ENCODE results near the gene STK11.

Gene STK11

DNA sequence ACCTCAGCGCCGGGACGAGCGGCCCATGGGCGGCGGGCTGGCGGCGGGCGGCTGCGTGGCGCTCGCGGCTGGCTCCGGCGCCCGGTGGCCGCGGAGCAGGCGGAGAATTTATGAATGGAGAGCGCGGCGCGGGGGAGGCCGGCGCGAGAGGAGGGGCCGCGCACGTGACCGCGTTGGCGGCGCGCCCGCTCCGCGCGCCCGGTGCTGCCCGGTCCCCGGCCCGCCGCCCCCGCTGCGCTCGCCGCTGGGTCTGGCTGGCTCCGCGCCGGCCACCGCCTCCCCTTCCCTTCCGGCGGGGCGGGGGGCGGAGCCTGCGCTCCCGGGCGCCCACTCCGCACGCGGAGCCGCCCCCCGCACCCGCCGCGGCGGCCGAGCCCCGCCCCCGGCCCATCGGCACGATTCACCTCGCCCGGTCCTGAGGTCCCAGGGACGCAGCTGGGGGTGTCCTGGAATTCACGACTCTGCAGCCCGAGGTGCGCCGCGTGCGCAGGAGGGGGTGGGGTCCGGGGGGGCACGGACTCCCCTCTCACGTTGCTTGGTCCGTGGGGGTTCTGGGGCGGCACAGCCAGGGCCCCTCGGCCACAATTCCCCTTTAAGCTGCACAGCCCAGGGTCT lies 32.3 kb downstream of the STK11 start, which contains the start of gene CBARP:
CBARP (minus strand) TSS at position 252 of the 615 bp plus-strand sequence. CDS start 1,905 bp downstream, outside the sequence.
- peak; percentile 56 for DNase-seq (ENCODE audit: extremely low spot score)
- ChIA-PET CTCF (interaction anchor here (1.7 kb wide), 1 partner anchor 125 kb away, joined by 6 read pairs; no protein-coding TSS in a partner anchor), POLR2A (interaction anchor here (2.0 to 10.1 kb wide), 2 partner anchors 15 to 29 kb away, joined by 8 to 375 read pairs; partner anchors contain the start of gene CIRBP)
- TF ChIP-seq NFRKB (IDR thresholded peaks at IDR 0.05), result no peak
- 0 out of 2 replicates have a peak, but pooled peaks have one; percentile 22 for TF ChIP-seq ARNT (IDR thresholded peaks at IDR 0.05)

DNA sequence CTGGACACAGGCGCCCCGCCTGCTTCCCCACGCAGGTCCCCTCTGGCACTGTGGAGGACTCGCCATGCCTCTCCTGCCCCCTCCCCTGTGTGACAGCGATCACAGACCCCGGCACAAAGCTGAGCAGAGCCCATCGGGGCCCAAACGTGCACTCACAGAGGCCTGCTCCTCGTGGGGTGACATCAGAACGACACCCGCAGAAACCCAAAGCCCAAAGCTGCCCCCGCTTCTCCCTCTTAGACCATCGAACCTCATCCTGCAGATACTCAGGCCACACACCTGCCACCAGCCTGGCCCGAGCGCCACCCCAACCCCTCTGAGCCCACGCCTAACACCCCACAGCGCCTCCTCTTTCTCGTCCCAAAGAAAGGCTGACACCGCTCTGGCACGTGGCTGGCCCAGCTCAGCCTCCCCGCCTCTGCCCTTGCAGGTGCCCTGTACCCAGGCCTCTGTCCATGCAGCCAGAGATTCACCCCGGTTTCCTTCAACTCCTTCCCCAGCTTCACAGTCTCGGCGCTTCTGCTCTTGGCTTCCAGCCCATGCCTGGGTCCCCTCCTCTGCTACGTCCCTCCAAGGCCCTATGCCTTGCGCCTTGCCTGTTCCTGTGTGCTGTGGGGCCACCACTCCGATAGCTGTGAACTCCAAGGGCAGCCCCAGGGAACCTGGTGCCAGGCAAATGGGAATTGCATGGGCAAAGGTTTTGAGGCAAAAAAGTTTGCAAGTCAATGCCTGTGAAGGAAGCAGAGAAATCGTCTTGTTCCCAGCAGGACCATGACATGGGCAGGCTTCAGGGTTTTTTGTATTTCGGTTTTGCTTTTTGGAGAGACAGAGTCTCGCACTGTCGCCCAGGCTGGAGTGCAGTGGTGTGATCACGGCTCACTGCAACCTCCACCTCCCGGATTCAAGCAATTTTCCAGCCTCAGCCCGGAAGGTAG lies 33.1 kb downstream of the STK11 start:
- ChIA-PET POLR2A (interaction anchor here (2.0 to 10.1 kb wide), 2 partner anchors 16 to 28 kb away, joined by 8 to 375 read pairs; partner anchors contain the start of gene CIRBP), CTCF (interaction anchor here (0.6 to 1.7 kb wide), 2 partner anchors 110 to 125 kb away, joined by 4 to 6 read pairs; no protein-coding TSS in a partner anchor)
- DNase-seq (ENCODE audit: extremely low spot score), result no peak
- no peak for TF ChIP-seq NFRKB (IDR thresholded peaks at IDR 0.05)
- TF ChIP-seq CTBP1 (IDR thresholded peaks at IDR 0.05; ENCODE audit: borderline replicate concordance), result no peak
- TF ChIP-seq ARNT (IDR thresholded peaks at IDR 0.05), result no peak
- no peak for TF ChIP-seq TARDBP (IDR thresholded peaks at IDR 0.05)
- no peak for TF ChIP-seq ELF4 (IDR thresholded peaks at IDR 0.05)
- no peak for TF ChIP-seq HDGF (IDR thresholded peaks at IDR 0.05; ENCODE audit: borderline replicate concordance)
- no peak for TF ChIP-seq LEF1 (IDR thresholded peaks at IDR 0.05; ENCODE audit: borderline replicate concordance)
- TF ChIP-seq FOXK2 (IDR thresholded peaks at IDR 0.05), result no peak
- TF ChIP-seq ZNF384 (IDR thresholded peaks at IDR 0.05), result no peak
- TF ChIP-seq, protein P1, sequence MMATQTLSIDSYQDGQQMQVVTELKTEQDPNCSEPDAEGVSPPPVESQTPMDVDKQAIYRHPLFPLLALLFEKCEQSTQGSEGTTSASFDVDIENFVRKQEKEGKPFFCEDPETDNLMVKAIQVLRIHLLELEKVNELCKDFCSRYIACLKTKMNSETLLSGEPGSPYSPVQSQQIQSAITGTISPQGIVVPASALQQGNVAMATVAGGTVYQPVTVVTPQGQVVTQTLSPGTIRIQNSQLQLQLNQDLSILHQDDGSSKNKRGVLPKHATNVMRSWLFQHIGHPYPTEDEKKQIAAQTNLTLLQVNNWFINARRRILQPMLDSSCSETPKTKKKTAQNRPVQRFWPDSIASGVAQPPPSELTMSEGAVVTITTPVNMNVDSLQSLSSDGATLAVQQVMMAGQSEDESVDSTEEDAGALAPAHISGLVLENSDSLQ (IDR thresholded peaks at IDR 0.05), result no peak
- no peak for TF ChIP-seq FOXM1 (IDR thresholded peaks at IDR 0.05; ENCODE audit: borderline replicate concordance)
- TF ChIP-seq L3MBTL2 (conservative IDR thresholded peaks at IDR 0.05), result no peak

DNA sequence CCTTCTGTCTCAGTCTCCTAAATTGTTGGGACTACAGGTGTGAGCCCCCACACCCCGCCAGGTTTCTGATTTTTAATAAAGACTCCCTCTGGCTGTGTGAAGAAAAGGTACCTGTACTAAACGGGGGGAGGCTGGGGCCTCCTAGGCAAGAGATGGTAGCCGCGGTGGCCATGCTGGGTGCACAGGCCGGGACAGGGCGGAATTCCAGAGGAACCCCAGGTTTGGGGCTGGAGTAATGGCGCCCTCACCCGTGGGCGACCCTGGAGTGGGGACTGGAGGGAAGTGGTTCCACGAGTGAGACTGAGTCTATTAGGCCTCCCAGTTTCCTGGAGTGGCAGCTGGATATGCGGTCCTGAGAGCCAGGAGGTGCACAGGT lies 33.8 kb downstream of the STK11 start:
- ChIA-PET CTCF (interaction anchor here (1.7 kb wide), 1 partner anchor 126 kb away, joined by 6 read pairs; no protein-coding TSS in a partner anchor), POLR2A (interaction anchor here (1.1 to 10.1 kb wide), 3 partner anchors 17 to 27 kb away, joined by 3 to 375 read pairs (median 8); partner anchors contain the start of gene CIRBP)
- no peak for DNase-seq (ENCODE audit: extremely low spot score)
- TF ChIP-seq NFRKB (IDR thresholded peaks at IDR 0.05) (no peak), SP1 (IDR thresholded peaks at IDR 0.05) (no peak), LEF1 (IDR thresholded peaks at IDR 0.05; ENCODE audit: borderline replicate concordance) (no peak), CTBP1 (IDR thresholded peaks at IDR 0.05; ENCODE audit: borderline replicate concordance) (no peak), HDGF (IDR thresholded peaks at IDR 0.05; ENCODE audit: borderline replicate concordance) (no peak), ZNF384 (IDR thresholded peaks at IDR 0.05) (no peak), FOXM1 (IDR thresholded peaks at IDR 0.05; ENCODE audit: borderline replicate concordance) (no peak), SUZ12 (IDR thresholded peaks at IDR 0.05) (no peak), L3MBTL2 (conservative IDR thresholded peaks at IDR 0.05) (no peak), ELF4 (IDR thresholded peaks at IDR 0.05) (no peak), FOXK2 (IDR thresholded peaks at IDR 0.05) (no peak), BHLHE40 (IDR thresholded peaks at IDR 0.05; ENCODE audit: borderline replicate concordance) (no peak), TARDBP (IDR thresholded peaks at IDR 0.05) (no peak), FOXA1 (IDR thresholded peaks at IDR 0.05) (no peak), ARNT (IDR thresholded peaks at IDR 0.05) (no peak)
- TF ChIP-seq, protein P1 (IDR thresholded peaks at IDR 0.05), result no peak

DNA sequence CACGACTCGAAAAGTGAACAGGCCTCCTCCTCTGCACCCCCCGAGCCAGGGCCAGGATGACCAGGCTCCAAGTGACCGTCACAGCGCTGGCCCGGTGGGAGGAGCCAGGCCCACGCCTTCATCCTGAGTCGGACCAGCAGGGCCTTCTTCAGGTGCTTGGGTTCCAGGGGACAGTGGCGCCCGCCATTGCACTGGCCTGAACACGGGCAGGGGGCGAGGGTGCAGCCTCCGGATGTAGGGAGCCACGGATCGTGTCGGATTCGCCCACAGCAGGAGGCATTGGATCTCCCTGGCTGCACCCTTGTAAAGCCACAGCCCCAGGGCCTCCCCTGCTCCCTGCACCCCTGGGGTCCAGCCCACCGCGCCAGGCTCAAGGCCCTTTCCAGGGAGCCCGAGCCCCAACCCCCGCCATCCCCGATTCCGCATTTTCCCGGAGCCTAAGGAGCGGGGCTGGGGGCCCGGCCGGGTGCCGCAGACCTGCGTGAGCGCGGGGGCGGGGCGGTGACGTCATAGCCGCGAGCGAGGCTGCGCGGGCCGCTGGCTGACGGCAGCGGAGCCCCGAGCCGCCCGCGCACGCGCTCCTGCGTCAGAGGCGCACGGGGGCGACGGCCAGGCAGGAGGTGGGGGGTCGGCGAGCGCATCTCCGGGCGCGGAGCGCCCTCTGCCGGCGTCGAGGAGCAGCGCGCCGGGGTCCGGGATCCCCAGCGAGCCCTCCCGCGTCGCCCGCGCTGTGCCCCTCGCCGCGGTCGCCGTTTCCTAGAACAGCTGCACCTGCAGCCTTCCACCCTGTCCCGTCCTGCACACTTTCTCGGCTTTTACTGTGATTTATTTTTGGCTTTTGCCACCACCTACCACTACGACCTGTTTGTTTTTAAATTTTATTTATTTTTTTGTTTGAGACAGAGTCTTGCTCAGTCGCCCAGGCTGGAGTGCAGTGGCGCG lies 34.5 kb downstream of the STK11 start:
- TF ChIP-seq SUZ12 (IDR thresholded peaks at IDR 0.05), result no peak
- TF ChIP-seq FOXA1 (IDR thresholded peaks at IDR 0.05), result no peak
- no peak for TF ChIP-seq NFRKB (IDR thresholded peaks at IDR 0.05)
- TF ChIP-seq FOXM1 (IDR thresholded peaks at IDR 0.05; ENCODE audit: borderline replicate concordance), result peak; percentile 85; the same call in 1 of the 2 replicates
- peak; percentile 92 for TF ChIP-seq LEF1 (IDR thresholded peaks at IDR 0.05; ENCODE audit: borderline replicate concordance)
- peak; percentile 84 for TF ChIP-seq ARNT (IDR thresholded peaks at IDR 0.05)
- CTCF ChIA-PET, result interaction anchor here (0.5 to 1.7 kb wide), 3 partner anchors 19 to 397 kb away, joined by 5 to 6 read pairs (median 6); no protein-coding TSS in a partner anchor
- DNase-seq (ENCODE audit: extremely low spot score), result peak; percentile 97
- POLR2A ChIA-PET, result interaction anchor here (1.1 to 10.1 kb wide), 4 partner anchors 17 to 31 kb away, joined by 3 to 375 read pairs (median 6); partner anchors contain the start of gene CIRBP

DNA sequence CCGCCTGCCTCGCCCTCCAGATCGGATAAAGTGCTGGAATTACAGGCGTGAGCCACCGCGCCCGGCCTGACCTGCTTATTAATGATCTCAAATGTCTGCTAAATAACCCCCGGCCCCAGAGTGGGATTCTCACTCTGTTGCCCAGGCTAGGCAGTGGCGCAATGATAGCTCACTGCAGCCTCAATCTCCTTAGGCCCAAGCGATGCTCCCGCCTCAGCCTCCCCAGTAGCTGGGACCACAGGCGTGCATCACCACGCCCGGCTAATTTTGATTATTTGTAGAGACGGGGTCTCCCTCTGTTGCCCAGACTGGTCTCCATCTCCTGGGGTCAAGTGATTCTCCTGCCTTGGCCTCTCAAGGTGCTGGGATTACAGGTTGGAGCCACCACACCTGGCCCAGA lies 35.3 kb downstream of the STK11 start:
- no peak for DNase-seq (ENCODE audit: extremely low spot score)
- TF ChIP-seq SUZ12 (IDR thresholded peaks at IDR 0.05), result no peak
- no peak for TF ChIP-seq ARNT (IDR thresholded peaks at IDR 0.05)
- TF ChIP-seq HDGF (IDR thresholded peaks at IDR 0.05; ENCODE audit: borderline replicate concordance), result no peak
- no peak for TF ChIP-seq ELF4 (IDR thresholded peaks at IDR 0.05)
- no peak for TF ChIP-seq CTBP1 (IDR thresholded peaks at IDR 0.05; ENCODE audit: borderline replicate concordance)
- TF ChIP-seq LEF1 (IDR thresholded peaks at IDR 0.05; ENCODE audit: borderline replicate concordance), result no peak
- no peak for TF ChIP-seq TARDBP (IDR thresholded peaks at IDR 0.05)
- no peak for TF ChIP-seq FOXM1 (IDR thresholded peaks at IDR 0.05; ENCODE audit: borderline replicate concordance)
- TF ChIP-seq FOXK2 (IDR thresholded peaks at IDR 0.05), result no peak
- no peak for TF ChIP-seq BHLHE40 (IDR thresholded peaks at IDR 0.05; ENCODE audit: borderline replicate concordance)
- TF ChIP-seq FOXA1 (IDR thresholded peaks at IDR 0.05), result no peak
- TF ChIP-seq NFRKB (IDR thresholded peaks at IDR 0.05), result no peak
- no peak for TF ChIP-seq ZNF384 (IDR thresholded peaks at IDR 0.05)
- TF ChIP-seq, protein P1 (IDR thresholded peaks at IDR 0.05), result no peak
- TF ChIP-seq SP1 (IDR thresholded peaks at IDR 0.05), result no peak
- POLR2A ChIA-PET, result interaction anchor here (0.9 to 10.1 kb wide), 5 partner anchors 19 to 33 kb away, joined by 3 to 375 read pairs (median 4); partner anchors contain the start of gene CIRBP
- CTCF ChIA-PET, result interaction anchor here (0.5 to 1.5 kb wide), 4 partner anchors 20 to 398 kb away, joined by 3 to 8 read pairs (median 6); no protein-coding TSS in a partner anchor

Data from HEK293T (cell line).